T-helper 2 cell treated with Interferon-gamma antibody and Interleukin-4, amounts not matched to agents 5 μg/mL and 100 μg/mL, for 36 hours (primary cell): ENCODE data around the gene PSMG2.
A peak's percentile ranks its signal among the peaks of the same experiment; 100 is the strongest.

ENCODE experiments used
- DNase-seq: peaks from one replicate; pipeline ENCODE4 v3.0.0; 2021; ENCODE audit warnings: low spot score
- H3K27ac Mint-ChIP-seq: one replicate; pipeline ENCODE4 v1.8.0; 2021; ENCODE audit warnings: mild to moderate bottlenecking, mixed read lengths
- H3K27me3 Mint-ChIP-seq: one replicate; pipeline ENCODE4 v1.8.0; 2021; ENCODE audit warnings: low read depth, mixed read lengths
- H3K36me3 Mint-ChIP-seq: one replicate; pipeline ENCODE4 v1.8.0; 2021; ENCODE audit warnings: low read depth, mixed read lengths
- H3K4me1 Mint-ChIP-seq: one replicate; pipeline ENCODE4 v1.8.0; 2021; ENCODE audit warnings: low read depth, mixed read lengths
- H3K4me3 Mint-ChIP-seq: one replicate; pipeline ENCODE4 v1.8.0; 2022; ENCODE audit warnings: mild to moderate bottlenecking, moderate library complexity, mixed read lengths
- H3K9me3 Mint-ChIP-seq: one replicate; pipeline ENCODE4 v1.8.0; 2021; ENCODE audit warnings: mixed read lengths

Gene PSMG2, protein sequence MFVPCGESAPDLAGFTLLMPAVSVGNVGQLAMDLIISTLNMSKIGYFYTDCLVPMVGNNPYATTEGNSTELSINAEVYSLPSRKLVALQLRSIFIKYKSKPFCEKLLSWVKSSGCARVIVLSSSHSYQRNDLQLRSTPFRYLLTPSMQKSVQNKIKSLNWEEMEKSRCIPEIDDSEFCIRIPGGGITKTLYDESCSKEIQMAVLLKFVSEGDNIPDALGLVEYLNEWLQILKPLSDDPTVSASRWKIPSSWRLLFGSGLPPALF

DNA sequence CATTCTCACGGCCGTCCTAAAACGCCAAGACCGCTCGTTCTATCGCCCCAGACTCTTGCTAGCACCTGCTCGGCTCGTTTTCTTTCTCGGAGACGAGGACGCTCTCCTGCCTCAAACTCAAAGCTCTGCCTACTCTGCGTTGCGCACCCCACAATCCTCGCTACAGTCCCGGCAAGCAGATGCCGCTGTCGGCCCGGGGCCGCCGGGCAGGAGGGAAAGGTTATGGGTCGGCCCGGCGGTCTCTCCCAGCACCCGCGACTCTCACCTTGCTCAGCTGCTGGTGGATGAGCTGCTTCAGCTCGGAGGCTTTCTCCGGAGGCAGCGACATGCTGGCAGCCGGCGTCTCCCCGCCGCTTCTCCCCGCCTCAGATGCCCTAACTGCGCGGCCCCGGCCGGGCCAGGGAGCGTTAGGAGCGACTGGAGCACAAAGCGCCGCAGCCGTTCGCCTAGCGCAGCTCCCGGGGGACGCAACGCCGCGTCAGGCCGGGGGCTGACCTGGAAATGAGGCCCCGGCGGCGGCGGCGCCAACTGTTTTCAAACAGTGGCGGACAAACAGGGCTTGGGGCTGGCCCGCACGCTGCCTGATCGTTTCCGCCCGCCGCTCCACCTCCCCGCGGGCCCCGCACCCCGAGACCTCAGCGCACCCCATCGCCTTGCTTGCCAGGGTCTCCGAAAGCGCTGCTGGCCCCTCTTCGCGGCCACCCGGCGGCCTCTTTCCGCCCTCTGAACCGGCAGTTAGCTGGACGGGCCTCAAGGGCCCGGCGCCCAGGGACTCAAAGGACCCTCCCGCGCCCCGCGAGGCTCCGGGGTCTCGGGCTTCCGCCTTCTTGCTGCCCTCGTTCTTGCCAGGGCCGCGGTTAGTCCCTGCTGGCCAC is at the start of gene PSMG2, which contains the start of gene CEP76:
TSS of gene PSMG2 (plus strand) at position 822 of the 875 bp plus-strand sequence. CDS start 66 bp downstream, outside the sequence.
TSS of gene CEP76 (minus strand) at position 503 of the 875 bp plus-strand sequence. CDS start at position 328, 175 bp downstream.
- Mint-ChIP-seq H3K4me3 (peak within 1 kb of the TSS; percentile 90), H3K36me3 (peaks cover 44% of the 10 kb centered on the region), H3K4me1 (peaks cover 34% of the 10 kb centered on the region), H3K27ac (peak within 1 kb of the TSS; percentile 92), H3K9me3 (no peaks in the 10 kb centered on the region), H3K27me3 (no peaks in the 10 kb centered on the region)
- DNase-seq: peak; percentile 84

DNA sequence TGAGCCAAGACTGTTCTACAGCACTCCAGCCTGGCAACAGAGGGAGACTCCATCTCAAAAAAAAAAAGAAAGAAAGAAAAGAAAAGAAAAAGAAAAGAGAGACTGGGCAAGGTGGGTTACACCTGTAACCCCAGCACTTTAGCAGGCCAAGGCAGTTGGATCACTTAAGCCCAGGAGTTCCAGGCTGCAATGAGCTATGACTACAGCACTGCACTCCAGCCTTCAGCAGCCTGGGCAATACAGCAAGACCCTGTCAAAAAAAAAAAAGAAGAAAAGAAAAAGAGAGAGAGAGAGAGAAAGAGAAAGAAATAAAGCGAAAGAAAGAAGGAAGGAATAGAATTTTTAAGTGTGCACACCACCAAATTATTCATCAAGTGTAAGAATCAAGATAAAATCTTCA is 47.9 kb upstream of the PSMG2 start:
- DNase-seq: no peak
- Mint-ChIP-seq H3K27me3 (peaks cover 16% of the 10 kb centered on the region), H3K27ac (peak overlapping the region; percentile 1), H3K9me3 (no peaks in the 10 kb centered on the region), H3K4me1 (peaks cover 48% of the 10 kb centered on the region), H3K36me3 (peaks cover 7% of the 10 kb centered on the region), H3K4me3 (peak overlapping the region; percentile 65)

DNA sequence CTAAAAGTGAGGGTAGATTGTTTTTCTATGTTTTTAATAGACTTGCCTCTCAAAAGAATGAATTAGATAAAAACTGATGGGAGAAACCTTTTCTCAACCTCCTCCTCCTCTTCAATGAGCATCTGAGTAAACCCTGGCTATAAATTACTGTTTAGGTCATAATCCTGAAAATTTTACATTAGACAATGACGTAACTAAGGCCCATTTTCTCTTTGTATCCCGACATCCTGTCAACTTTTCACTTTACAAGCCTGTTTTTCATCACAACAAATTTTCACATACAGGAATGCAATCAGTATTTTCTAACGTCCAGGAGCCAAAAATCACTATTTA is 46.3 kb upstream of the PSMG2 start:
- Mint-ChIP-seq H3K27ac (peak overlapping the region; percentile 70), H3K4me1 (peaks cover 45% of the 10 kb centered on the region), H3K9me3 (no peaks in the 10 kb centered on the region), H3K36me3 (peaks cover 7% of the 10 kb centered on the region), H3K4me3 (peak overlapping the region; percentile 81), H3K27me3 (peaks cover 16% of the 10 kb centered on the region)
- no peak for DNase-seq

DNA sequence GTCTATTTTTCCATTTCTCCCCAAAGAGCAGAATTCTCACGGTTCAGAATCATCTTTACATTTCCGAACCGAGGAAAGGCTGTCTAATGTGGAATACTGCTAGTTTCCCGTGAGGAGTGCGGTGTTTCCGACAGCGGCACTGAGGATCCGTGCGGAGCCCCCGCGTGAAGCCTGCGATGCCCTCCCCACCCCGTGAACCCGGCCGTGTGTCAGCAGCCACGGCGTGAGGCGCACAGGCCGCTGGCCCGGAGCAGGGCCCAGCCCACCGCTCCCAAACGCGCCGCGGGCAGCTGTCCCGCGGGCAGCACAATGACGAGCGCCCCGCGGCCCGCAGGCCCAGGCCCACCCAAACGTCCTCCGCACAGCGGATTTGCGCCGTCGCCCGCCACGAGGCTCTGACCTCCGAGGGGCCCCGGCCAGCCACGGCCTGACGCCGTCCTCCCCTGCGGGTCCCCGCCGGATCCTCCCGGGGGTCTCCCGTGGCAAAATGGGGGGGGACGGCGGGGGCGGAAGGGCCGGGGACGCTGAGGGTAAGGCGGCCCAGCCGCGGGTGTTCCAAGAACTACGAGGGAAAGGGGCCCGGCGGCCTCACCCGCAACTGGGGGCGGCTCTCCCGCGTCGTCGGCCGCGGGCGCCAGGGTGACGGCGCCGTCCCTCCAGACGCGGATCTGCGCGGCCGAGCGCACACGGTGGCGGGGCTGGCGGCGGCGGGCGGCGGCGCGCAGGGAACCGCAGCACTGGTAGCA is 45.7 kb upstream of the PSMG2 start:
- peak overlapping the region; percentile 81 for H3K4me3 Mint-ChIP-seq
- peaks cover 39% of the 10 kb centered on the region for H3K4me1 Mint-ChIP-seq
- peaks cover 16% of the 10 kb centered on the region for H3K27me3 Mint-ChIP-seq
- H3K36me3 Mint-ChIP-seq: peaks cover 7% of the 10 kb centered on the region
- peak; percentile 34 for DNase-seq
- H3K9me3 Mint-ChIP-seq: no peaks in the 10 kb centered on the region
- peak overlapping the region; percentile 70 for H3K27ac Mint-ChIP-seq

DNA sequence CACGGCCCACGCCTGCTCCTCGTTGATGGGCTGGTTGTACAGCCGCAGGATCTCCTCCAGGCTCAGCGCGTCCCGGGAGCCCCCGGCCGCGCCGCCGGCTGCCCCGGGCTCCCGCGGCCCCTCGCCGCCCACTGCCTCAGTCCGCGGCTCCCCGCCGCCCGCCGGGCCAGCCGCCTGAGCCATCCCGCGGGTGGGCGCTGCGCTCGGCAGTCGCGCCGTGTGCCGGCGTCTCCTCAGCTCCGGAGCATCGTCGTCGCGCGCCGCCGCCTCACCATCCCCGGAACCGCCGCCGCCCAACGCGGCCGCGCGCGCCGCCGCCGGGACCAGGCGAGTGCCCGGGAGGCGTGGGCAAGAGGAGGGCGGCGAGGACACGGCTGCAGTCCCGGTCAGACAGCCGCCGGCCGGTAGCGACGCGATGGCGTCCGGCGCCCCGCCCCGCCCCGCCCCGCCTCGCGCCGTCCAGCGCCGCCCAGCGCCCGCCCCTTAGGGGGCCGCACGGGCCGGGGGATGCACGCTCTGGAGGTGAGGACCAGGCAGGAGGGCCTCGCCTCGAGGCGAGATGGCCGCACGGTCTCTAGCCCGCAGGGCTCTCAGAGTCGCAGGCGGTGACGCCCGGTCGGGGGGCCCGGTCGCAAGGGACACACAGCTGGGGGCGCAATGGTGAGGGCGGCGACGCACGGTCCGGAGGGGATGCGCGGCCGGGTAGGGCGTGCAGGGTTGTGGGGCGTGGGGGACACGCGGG is 45.0 kb upstream of the PSMG2 start, which contains the start of gene SPIRE1:
TSS of gene SPIRE1 (minus strand) at position 424 of the 742 bp plus-strand sequence. CDS start at position 183, 241 bp downstream.
- Mint-ChIP-seq H3K27me3 (peaks cover 16% of the 10 kb centered on the region), H3K27ac (peak within 1 kb of the TSS; percentile 81), H3K4me1 (peaks cover 32% of the 10 kb centered on the region), H3K9me3 (no peaks in the 10 kb centered on the region), H3K36me3 (peaks cover 7% of the 10 kb centered on the region), H3K4me3 (peak within 1 kb of the TSS; percentile 86)
- peak; percentile 60 for DNase-seq

DNA sequence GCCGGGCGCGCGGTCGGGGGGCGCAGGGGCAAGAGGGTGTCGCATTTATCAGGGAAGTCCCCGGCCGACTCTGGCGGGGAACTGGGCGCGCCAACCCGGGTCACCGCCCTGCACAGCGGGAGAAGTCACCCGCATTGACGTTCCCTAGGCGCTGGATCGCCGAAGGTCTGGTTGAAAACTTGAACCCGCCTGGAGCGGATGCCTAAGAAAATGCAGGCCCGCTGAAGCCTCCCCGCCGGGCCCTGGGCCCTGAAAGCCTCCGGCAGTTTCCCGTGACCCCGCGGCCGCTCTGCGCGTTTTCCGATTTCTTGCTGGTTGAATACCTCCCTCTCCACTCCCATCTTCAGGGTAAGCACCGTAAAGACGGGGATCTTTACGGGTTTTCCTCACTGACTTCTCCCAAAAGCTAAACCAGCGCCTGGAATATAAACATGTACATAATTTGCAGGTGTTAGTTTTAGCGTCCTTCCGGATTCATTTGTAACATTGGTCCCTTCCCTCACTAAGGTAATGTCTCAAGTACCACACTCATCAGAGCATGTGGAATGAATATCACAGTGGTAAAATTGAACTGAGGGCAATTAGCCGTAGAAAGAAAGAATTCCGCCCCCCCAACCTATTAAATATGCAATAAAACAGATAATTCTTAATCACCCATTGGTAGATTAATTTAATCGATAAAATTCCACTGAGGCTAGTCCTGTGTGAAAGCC is 44.3 kb upstream of the PSMG2 start:
- Mint-ChIP-seq H3K4me1 (peaks cover 25% of the 10 kb centered on the region), H3K9me3 (no peaks in the 10 kb centered on the region), H3K27me3 (peaks cover 16% of the 10 kb centered on the region), H3K4me3 (peak overlapping the region; percentile 86), H3K27ac (peak overlapping the region; percentile 81), H3K36me3 (peaks cover 5% of the 10 kb centered on the region)
- DNase-seq: no peak

DNA sequence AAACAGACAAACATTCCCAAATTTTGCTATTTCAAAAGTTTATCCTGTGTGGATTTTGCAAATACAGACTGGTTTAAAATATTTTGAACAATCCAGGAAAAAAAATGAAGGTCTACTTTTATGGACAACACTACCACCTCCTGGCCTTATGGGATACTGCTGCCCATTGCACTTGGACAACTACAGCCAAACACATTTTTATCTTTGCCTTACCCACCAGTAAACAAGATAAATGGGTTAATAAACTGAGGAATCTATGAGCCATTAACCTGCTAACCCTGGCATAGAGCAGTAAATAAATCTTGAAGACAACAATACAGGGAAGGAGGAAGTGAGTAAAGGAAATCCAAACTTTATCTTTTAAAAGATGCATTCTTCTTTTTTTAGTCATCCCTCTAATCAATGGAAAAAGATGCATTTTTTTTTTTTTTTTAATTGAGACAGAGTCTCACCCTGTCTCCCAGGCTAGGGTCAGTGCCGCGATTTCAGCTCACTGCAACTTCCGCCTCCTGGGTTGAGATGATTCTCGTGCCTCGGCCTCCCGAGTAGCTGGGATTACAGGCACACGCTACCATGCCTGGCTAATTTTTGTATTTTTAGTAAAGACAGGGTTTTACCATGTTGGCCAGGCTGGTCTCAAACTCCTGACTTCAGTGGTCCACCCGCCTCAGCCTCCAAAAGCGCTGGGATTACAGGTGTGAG is 42.8 kb upstream of the PSMG2 start:
- Mint-ChIP-seq H3K4me3 (no peak overlapping the region), H3K9me3 (no peaks in the 10 kb centered on the region), H3K27me3 (peaks cover 16% of the 10 kb centered on the region), H3K27ac (no peak overlapping the region), H3K4me1 (peaks cover 17% of the 10 kb centered on the region), H3K36me3 (peaks cover 5% of the 10 kb centered on the region)
- DNase-seq: peak; percentile 15

DNA sequence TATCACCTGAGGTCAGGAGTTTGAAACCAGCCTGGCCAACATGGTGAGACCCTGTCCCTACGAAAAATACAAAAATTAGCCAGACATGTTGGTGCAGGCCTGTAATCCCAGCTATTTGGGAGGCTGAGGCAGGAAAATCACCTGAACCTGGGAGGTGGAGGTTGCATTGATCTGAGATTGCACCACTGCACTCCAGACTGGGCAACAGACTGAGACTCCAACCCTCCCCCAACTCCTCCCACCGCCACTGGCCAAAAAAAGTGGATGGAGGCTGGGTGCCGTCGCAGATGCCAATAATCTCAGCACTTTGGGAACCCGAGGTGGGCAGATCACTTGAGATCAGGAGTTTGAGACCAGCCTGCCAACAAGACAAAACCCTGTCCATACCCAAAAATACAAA is 34.8 kb upstream of the PSMG2 start:
- H3K27ac Mint-ChIP-seq: no peak overlapping the region
- no peak overlapping the region for H3K4me3 Mint-ChIP-seq
- H3K36me3 Mint-ChIP-seq: peaks cover 6% of the 10 kb centered on the region
- no peaks in the 10 kb centered on the region for H3K27me3 Mint-ChIP-seq
- H3K4me1 Mint-ChIP-seq: no peaks in the 10 kb centered on the region
- no peaks in the 10 kb centered on the region for H3K9me3 Mint-ChIP-seq
- no peak for DNase-seq

DNA sequence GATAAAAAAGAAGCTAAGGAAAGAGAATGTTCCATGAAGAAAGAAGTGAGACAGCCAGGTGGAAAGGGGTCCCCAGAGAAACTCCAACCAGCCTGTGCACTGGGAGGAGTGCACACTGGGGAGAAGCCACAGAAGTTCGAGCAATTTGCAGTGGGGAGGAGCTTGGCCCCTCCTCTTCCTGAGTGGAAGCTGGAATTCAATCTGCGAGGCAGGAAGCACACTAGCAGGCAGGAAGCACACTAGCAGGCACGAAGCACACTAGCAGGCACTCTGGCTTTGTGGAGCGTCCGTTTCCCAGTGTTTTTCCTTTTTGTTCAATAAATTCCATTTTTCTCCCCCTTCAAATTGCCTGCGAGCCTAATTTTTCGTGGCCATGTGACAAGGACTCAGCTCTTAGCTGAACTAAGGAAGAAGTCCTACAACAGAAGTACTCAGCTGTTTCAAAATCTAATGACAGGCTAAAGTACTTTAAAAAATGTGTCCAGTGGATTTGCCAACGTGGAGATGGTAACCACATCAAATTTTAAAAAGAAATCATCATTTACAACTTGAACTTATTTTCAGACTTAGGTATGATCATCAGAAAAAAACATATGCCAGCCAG is 23.6 kb upstream of the PSMG2 start:
- peaks cover 23% of the 10 kb centered on the region for H3K36me3 Mint-ChIP-seq
- H3K27me3 Mint-ChIP-seq: no peaks in the 10 kb centered on the region
- no peaks in the 10 kb centered on the region for H3K9me3 Mint-ChIP-seq
- H3K27ac Mint-ChIP-seq: peak overlapping the region; percentile 49
- DNase-seq: no peak
- peaks cover 7% of the 10 kb centered on the region for H3K4me1 Mint-ChIP-seq
- peak overlapping the region; percentile 12 for H3K4me3 Mint-ChIP-seq

DNA sequence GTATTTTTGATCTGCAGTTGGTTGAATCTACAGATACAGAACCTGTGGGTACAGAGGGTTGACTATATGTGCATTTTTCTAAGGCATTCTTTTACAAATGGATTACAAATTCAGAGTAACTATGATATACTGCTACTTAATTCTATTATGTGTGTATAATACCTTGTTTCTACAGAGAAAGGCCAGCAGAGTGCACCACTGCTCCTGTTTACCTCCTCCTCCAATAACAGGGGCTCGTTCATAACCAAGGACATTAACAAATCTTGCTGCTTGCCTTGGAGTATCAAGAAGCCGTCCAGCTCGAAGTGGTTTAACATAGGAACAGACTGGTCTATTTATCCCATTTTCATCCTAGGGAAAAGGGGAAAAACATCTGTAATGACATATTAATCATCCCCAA is 16.7 kb upstream of the PSMG2 start:
- H3K36me3 Mint-ChIP-seq: peaks cover 5% of the 10 kb centered on the region
- H3K27me3 Mint-ChIP-seq: no peaks in the 10 kb centered on the region
- H3K27ac Mint-ChIP-seq: no peak overlapping the region
- H3K4me3 Mint-ChIP-seq: no peak overlapping the region
- no peak for DNase-seq
- no peaks in the 10 kb centered on the region for H3K9me3 Mint-ChIP-seq
- H3K4me1 Mint-ChIP-seq: peaks cover 7% of the 10 kb centered on the region

DNA sequence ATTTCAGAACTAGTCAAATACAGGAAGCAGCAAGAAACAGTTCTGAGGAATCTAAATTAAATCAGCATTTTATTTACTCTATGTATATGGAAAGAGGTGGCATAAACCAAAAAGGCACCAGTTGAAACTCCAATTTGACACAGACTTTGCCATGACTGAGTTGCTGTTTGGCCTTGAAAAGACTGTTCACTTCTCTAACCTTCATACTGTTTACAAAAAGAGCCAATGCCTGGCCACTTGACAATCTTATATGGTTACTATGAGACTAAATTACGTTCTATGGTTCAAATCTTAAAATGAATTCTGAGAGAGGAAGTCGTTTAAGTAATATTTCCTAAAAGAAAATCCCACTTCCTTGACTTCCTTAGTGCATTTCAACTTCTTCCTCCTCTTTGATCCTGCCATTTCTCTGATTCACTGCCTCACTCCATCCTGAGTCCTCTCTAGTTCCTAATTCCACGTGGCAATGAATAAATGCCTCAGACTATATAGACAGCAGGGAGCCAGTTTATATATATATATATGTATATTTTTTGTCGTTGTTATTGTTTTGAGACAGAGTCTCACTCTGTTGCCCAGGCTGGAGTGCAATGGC is 13.5 kb upstream of the PSMG2 start:
- Mint-ChIP-seq H3K36me3 (peaks cover 17% of the 10 kb centered on the region), H3K27ac (no peak overlapping the region), H3K4me3 (no peak overlapping the region), H3K9me3 (no peaks in the 10 kb centered on the region), H3K4me1 (peaks cover 20% of the 10 kb centered on the region), H3K27me3 (no peaks in the 10 kb centered on the region)
- DNase-seq: no peak

DNA sequence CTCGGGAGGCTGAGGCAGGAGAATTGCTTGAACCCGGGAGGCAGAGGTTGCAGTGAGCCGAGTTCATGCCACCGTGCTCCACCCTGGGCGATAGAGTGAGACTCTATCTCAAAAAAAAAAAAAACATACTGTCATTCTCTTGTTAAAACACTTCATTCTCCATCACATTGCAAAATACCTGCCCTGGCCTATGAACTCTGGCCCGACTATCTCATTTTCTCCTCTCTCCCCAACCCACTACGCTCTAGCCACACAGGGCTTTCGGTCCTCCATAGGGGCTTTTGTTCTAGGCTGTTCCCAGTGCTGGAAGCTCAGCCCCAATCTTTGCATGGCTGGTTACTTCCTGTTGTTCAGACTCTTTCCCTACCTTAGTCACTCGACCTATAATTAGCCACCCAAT is 10.6 kb upstream of the PSMG2 start:
- H3K27ac Mint-ChIP-seq: peak overlapping the region; percentile 33

More for the DNA sequence above, 10.6 kb upstream of the PSMG2 start:
- Mint-ChIP-seq H3K36me3 (peaks cover 25% of the 10 kb centered on the region), H3K4me3 (no peak overlapping the region), H3K4me1 (peaks cover 22% of the 10 kb centered on the region), H3K27me3 (no peaks in the 10 kb centered on the region), H3K9me3 (no peaks in the 10 kb centered on the region)
- DNase-seq: no peak
